OCI-LY7 (cell line): ENCODE measurements around the gene GP1BA. TPM values are rescaled to one million over a fixed set of nuclear protein-coding genes. Genes with fewer than 3 reads are reported as not detected.

ENCODE experiments used
- BruUV-seq: library from RNA; stranded (reverse); fragments of 400-500 nt; replicated peaks from 2 replicates; lab custom pipeline; 2021; lab: Mats Ljungman, UMichigan
- CTCF ChIA-PET: fragments of 300-600 bp; sonication (Branson Sonifier 250); formaldehyde crosslinking; loops from one replicate; lab custom pipeline; 2022; ENCODE audit warnings: antibody characterized with exemption; ENCODE audit not compliant: unreplicated experiment; lab: Charles Lee
- POLR2A ChIA-PET: fragments of 300-600 bp; sonication (Branson Sonifier 250); formaldehyde crosslinking; loops from one replicate; lab custom pipeline; 2022; ENCODE audit warnings: antibody characterized with exemption; lab: Charles Lee
- DNase-seq: peaks from one replicate; pipeline ENCODE4 v3.0.0-alpha.2; 2015; ENCODE audit warnings: low spot score
- H2AFZ ChIP-seq: fragments of 200-600 bp; sonication (generic), shearing (Covaris generic); 2 replicates; pipeline ENCODE4 v1.6.1; 2014; ENCODE audit warnings: mild to moderate bottlenecking, antibody characterized with exemption, low read length, moderate library complexity
- H3K27ac ChIP-seq: fragments of 200-600 bp; sonication (generic); 2 replicates; pipeline ENCODE4 v1.5.1; 2014; ENCODE audit warnings: mixed run types, low read depth, mild to moderate bottlenecking, moderate library complexity, low read length, inconsistent platforms; ENCODE audit not compliant: poor library complexity, severe bottlenecking
- H3K36me3 ChIP-seq: fragments of 200-600 bp; sonication (generic); 2 replicates; pipeline ENCODE4 v1.6.1; 2014; ENCODE audit warnings: mild to moderate bottlenecking, antibody characterized with exemption, low read length, moderate library complexity, mixed read lengths; ENCODE audit not compliant: insufficient read depth
- H3K4me1 ChIP-seq: fragments of 200-600 bp; sonication (generic); 2 replicates; pipeline ENCODE4 v1.5.1; 2014; ENCODE audit warnings: mild to moderate bottlenecking, low read length; ENCODE audit not compliant: insufficient read depth, poor library complexity, severe bottlenecking
- H3K4me2 ChIP-seq: fragments of 200-600 bp; sonication (generic); 2 replicates; pipeline ENCODE4 v1.6.1; 2014; ENCODE audit warnings: mild to moderate bottlenecking, low read length
- H3K4me3 ChIP-seq: fragments of 200-600 bp; sonication (generic); 2 replicates; pipeline ENCODE4 v1.5.1; 2014; ENCODE audit warnings: mild to moderate bottlenecking, low read depth, low read length; ENCODE audit not compliant: poor library complexity, severe bottlenecking
- H3K79me2 ChIP-seq: fragments of 200-600 bp; sonication (generic); 2 replicates; pipeline ENCODE4 v1.6.1; 2016; ENCODE audit warnings: low read depth, mild to moderate bottlenecking, low read length, moderate library complexity, mixed read lengths; ENCODE audit not compliant: insufficient read depth
- H3K9me2 ChIP-seq: fragments of 200-600 bp; sonication (generic); 2 replicates; pipeline ENCODE4 v1.6.1; 2016; ENCODE audit warnings: mild to moderate bottlenecking, low read length, mixed read lengths; ENCODE audit not compliant: insufficient read depth
- H3K9me3 ChIP-seq: fragments of 200-600 bp; sonication (generic); 2 replicates; pipeline ENCODE4 v1.6.1; 2014; ENCODE audit warnings: mild to moderate bottlenecking, mixed run types, low read length, mixed read lengths
- H4K20me1 ChIP-seq: fragments of 200-600 bp; sonication (generic); 2 replicates; pipeline ENCODE4 v1.6.1; 2014; ENCODE audit warnings: mild to moderate bottlenecking, antibody characterized with exemption, low read length, moderate library complexity, mixed read lengths; ENCODE audit not compliant: insufficient read depth
- CTCF ChIP-seq: fragments of 200-600 bp; sonication (generic); conservative IDR thresholded peaks from 2 replicates; pipeline ENCODE4 v1.5.1; 2014; ENCODE audit warnings: mild to moderate bottlenecking, antibody characterized with exemption, low read length, moderate library complexity, mixed read lengths
- EZH2phosphoT487 ChIP-seq: fragments of 200-600 bp; sonication (generic); IDR thresholded peaks from 2 replicates; pipeline ENCODE4 v1.6.1; 2018; ENCODE audit warnings: low read depth, borderline replicate concordance, mild to moderate bottlenecking, mixed run types, antibody characterized with exemption, low read length, moderate library complexity, mixed read lengths
- intact Hi-C: fragments of 100-400 bp; cut with micrococcal nuclease; formaldehyde crosslinking; loops from one replicate; pipeline ENCODE4 v1.10.0; 2022; ENCODE audit not compliant: unreplicated experiment
- total RNA-seq, 2 experiments: library from RNA; depleted of rRNA in 1 of 2; stranded (reverse); fragments of >200 nt in 1 of 2; shearing (Covaris generic) in 1 of 2; gene quantifications; 2 replicates each; pipeline ENCODE4 v1.2.3, GENCODE V29; 2014 to 2022

GP1BA gene
- total RNA-seq, 2 experiments from 2014 or later, result not detected

- Histone ChIP-seq H3K36me3 (peaks cover 14% of the 10 kb centered on the region), H4K20me1 (no peaks in the 10 kb centered on the region), H3K4me1 (no peaks in the 10 kb centered on the region), H3K79me2 (no peaks in the 10 kb centered on the region), H2AFZ (no peak overlapping the region), H3K27ac (no peak overlapping the region), H3K9me3 (no peaks in the 10 kb centered on the region), H3K4me2 (no peak overlapping the region), H3K9me2 (no peaks in the 10 kb centered on the region), H3K4me3 (no peak overlapping the region)
- CTCF ChIA-PET, result no interaction called here
- TF ChIP-seq CTCF, result no peak
- no peak for TF ChIP-seq EZH2phosphoT487
- DNase-seq, result no peak
- intact Hi-C loops, result no loop called here
- POLR2A ChIA-PET, result interaction anchor here (0.7 to 1.4 kb wide), 2 partner anchors 10 to 71 kb away, joined by 3 to 5 read pairs; partner anchors contain the start of gene SLC25A11
- no TSS peak for BruUV-seq
Measured at GRCh38 chr17:4928881-4929280, 3.2 kb upstream of the GP1BA start.

GRCh38 chr17:4932756-4933155 is 679 bp downstream of the GP1BA start:
- no peak overlapping the region for H3K27ac ChIP-seq
- BruUV-seq, result no TSS peak
- H3K4me3 ChIP-seq, result no peak overlapping the region
- H3K9me2 ChIP-seq, result no peaks in the 10 kb centered on the region
- H3K4me1 ChIP-seq, result peaks cover 3% of the 10 kb centered on the region
- no peak for DNase-seq
- peaks cover 37% of the 10 kb centered on the region for H3K36me3 ChIP-seq
- no peak for TF ChIP-seq EZH2phosphoT487
- no peak for TF ChIP-seq CTCF
- H4K20me1 ChIP-seq, result no peaks in the 10 kb centered on the region
- H3K4me2 ChIP-seq, result no peak overlapping the region
- H3K79me2 ChIP-seq, result no peaks in the 10 kb centered on the region
- no peaks in the 10 kb centered on the region for H3K9me3 ChIP-seq
- ChIA-PET POLR2A (no interaction called here), CTCF (no interaction called here)
- no peak overlapping the region for H2AFZ ChIP-seq
- intact Hi-C loops, result no loop called here

- H3K4me2 ChIP-seq, result no peak overlapping the region
- no peak for DNase-seq
- no peaks in the 10 kb centered on the region for H4K20me1 ChIP-seq
- peaks cover 9% of the 10 kb centered on the region for H3K4me1 ChIP-seq
- H3K79me2 ChIP-seq, result peaks cover 5% of the 10 kb centered on the region
- H3K4me3 ChIP-seq, result no peak overlapping the region
- intact Hi-C loops, result no loop called here
- H3K27ac ChIP-seq, result no peak overlapping the region
- H3K36me3 ChIP-seq, result peaks cover 42% of the 10 kb centered on the region
- BruUV-seq, result no TSS peak
- H2AFZ ChIP-seq, result no peak overlapping the region
- H3K9me3 ChIP-seq, result no peaks in the 10 kb centered on the region
- POLR2A ChIA-PET, result no interaction called here
- TF ChIP-seq CTCF, result no peak
- TF ChIP-seq EZH2phosphoT487, result no peak
- no peaks in the 10 kb centered on the region for H3K9me2 ChIP-seq
- CTCF ChIA-PET, result no interaction called here
Measured at GRCh38 chr17:4933646-4934045, 1.6 kb downstream of the GP1BA start.
